Mesendoderm (in vitro differentiated cells): Measurements from ENCODE around the gene PDAP1.
A peak's percentile ranks its signal among the peaks of the same experiment; 100 is the strongest.
"Not testable (repeated sequence)": the region's sequence is repeated elsewhere in the genome, so short reads cannot be mapped to it uniquely, and the experiment has no call there.

Source experiments
- DNase-seq: peaks from one replicate; pipeline ENCODE4 v3.0.0; 2013
- H2AK5ac ChIP-seq: 2 replicates; pipeline ENCODE4 v1.6.1; 2013; ENCODE audit warnings: low read length, inconsistent platforms
- H2BK120ac ChIP-seq: 2 replicates; pipeline ENCODE4 v1.6.1; 2013; ENCODE audit warnings: low read depth, mild to moderate bottlenecking, low read length, moderate library complexity, mixed read lengths
- H2BK15ac ChIP-seq: replicated peaks from 2 replicates; pipeline ENCODE4 v1.6.1; 2013; ENCODE audit warnings: low read depth, mild to moderate bottlenecking, moderate library complexity
- H2BK5ac ChIP-seq: 2 replicates; pipeline ENCODE4 v1.6.1; 2013; ENCODE audit warnings: low read length, inconsistent platforms
- H3K18ac ChIP-seq: 2 replicates; pipeline ENCODE4 v1.6.1; 2013; ENCODE audit warnings: mild to moderate bottlenecking, low read length, mixed read lengths
- H3K23ac ChIP-seq: one replicate; pipeline ENCODE4 v1.6.1; 2013; ENCODE audit warnings: low read length
- H3K27ac ChIP-seq: 2 replicates; pipeline ENCODE4 v1.5.1; 2013; ENCODE audit warnings: low read depth, mild to moderate bottlenecking, inconsistent platforms, low read length, moderate library complexity
- H3K27me3 ChIP-seq: 2 replicates; pipeline ENCODE4 v1.6.1; 2013; ENCODE audit warnings: low read length, control low read depth, mild to moderate bottlenecking, inconsistent platforms; ENCODE audit not compliant: insufficient read depth, poor library complexity
- H3K36me3 ChIP-seq: 2 replicates; pipeline ENCODE4 v1.6.1; 2013; ENCODE audit warnings: low read length, inconsistent platforms; ENCODE audit not compliant: control insufficient read depth, insufficient read depth
- H3K4ac ChIP-seq: one replicate; pipeline ENCODE4 v1.6.1; 2013; ENCODE audit warnings: low read depth, mild to moderate bottlenecking, low read length, moderate library complexity
- H3K4me1 ChIP-seq: 2 replicates; pipeline ENCODE4 v1.6.1; 2013; ENCODE audit warnings: low read depth, low read length, inconsistent platforms; ENCODE audit not compliant: control insufficient read depth
- H3K4me2 ChIP-seq: 2 replicates; pipeline ENCODE4 v1.6.1; 2013; ENCODE audit warnings: low read length
- H3K4me3 ChIP-seq: 2 replicates; pipeline ENCODE4 v1.5.1; 2013; ENCODE audit warnings: mild to moderate bottlenecking, low read length
- H3K56ac ChIP-seq: one replicate; pipeline ENCODE4 v1.6.1; 2013; ENCODE audit warnings: low read length
- H3K79me1 ChIP-seq: 2 replicates; pipeline ENCODE4 v1.6.1; 2013; ENCODE audit warnings: low read length, inconsistent platforms
- H3K79me2 ChIP-seq: 2 replicates; pipeline ENCODE4 v1.6.1; 2013; ENCODE audit warnings: mild to moderate bottlenecking, low read length; ENCODE audit not compliant: control insufficient read depth, insufficient read depth
- H3K9ac ChIP-seq: 2 replicates; pipeline ENCODE4 v1.6.1; 2013; ENCODE audit warnings: low read length, inconsistent platforms
- H4K5ac ChIP-seq: one replicate; pipeline ENCODE4 v1.6.1; 2013; ENCODE audit warnings: low read length
- H4K8ac ChIP-seq: one replicate; pipeline ENCODE4 v1.6.1; 2013; ENCODE audit warnings: low read depth, mild to moderate bottlenecking, control low read depth, low read length, moderate library complexity
- WGBS: extraction: QIAGEN DNeasy Blood & Tissue Kit; methylation state at CpG from one replicate; pipeline ENCODE4 v1.1.7; 2013; ENCODE audit warnings: low lambda C conversion rate, missing lambda C conversion rate; ENCODE audit not compliant: insufficient coverage; ENCODE audit errors: extremely low coverage; 5-methylcytosine and 5-hydroxymethylcytosine counted together

Gene PDAP1

DNA sequence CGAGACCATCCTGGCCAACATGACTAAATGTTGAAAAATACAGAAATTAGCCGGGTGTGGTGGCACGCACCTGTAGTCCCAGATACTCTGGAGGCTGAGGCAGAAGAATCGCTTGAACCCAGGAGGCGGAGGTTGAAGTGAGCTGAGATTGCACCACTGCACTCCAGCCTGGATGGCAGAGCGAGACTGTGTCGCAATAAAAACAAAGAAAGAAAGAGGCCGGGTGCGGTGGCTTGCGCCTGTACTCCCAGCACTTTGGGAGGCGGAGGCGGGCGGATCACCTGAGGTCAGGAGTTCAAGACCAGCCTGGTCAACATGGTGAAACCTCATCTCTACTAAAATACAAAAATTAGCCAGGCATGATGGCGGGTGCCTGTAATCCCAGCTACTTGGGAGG, 21.2 kb downstream of the PDAP1 start:
- not testable (repeated sequence) for H4K5ac ChIP-seq, H3K79me2 ChIP-seq, H2AK5ac ChIP-seq, H2BK5ac ChIP-seq, DNase-seq, H4K8ac ChIP-seq, H3K4ac ChIP-seq, H3K36me3 ChIP-seq, H3K4me2 ChIP-seq, H3K4me1 ChIP-seq, H3K27me3 ChIP-seq, H3K27ac ChIP-seq, H3K9ac ChIP-seq, H3K79me1 ChIP-seq, H2BK15ac ChIP-seq, H3K56ac ChIP-seq, H3K23ac ChIP-seq, H3K18ac ChIP-seq, H3K4me3 ChIP-seq, H2BK120ac ChIP-seq
- no CpG with 5 or more reads among the region's 14 CpGs for WGBS

DNA sequence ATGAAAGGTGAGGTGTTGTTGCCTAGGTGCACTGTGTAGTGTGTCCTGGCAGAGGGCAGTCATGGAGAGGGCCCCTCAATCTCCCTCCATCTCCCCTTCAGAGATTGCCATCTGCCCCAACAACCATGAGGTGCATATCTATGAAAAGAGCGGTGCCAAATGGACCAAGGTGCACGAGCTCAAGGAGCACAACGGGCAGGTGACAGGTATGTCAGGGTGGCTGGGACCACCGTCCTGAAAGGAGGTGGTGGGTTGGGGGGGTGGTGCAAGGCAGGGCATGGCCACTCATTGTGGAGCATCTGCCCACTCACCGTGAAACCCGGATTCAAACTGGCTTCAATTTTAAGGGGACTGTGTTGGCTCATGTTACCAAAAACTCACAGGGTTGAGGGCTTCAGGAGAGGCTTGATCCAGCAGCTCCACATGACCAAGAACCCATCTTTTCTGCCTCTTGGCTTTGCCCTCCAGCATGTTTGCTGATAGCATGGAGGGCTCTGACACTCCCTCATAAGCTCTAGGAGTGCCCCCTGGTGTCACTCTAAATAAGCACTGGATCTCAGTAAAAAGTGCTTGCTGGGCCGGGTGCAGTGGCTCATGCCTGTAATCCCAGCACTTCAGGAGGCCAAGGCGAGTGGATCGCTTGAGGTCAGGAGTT, 21.7 kb downstream of the PDAP1 start:
- Histone ChIP-seq H3K4me2 (no peak overlapping the region), H3K23ac (no peak overlapping the region), H3K9ac (no peak overlapping the region), H3K4ac (no peak overlapping the region), H2BK15ac (no peak overlapping the region), H3K4me3 (no peak overlapping the region), H2BK5ac (no peak overlapping the region), H3K27ac (no peak overlapping the region), H3K27me3 (no peaks in the 10 kb centered on the region), H3K56ac (no peak overlapping the region), H3K79me2 (no peaks in the 10 kb centered on the region), H3K18ac (no peak overlapping the region), H3K36me3 (no peaks in the 10 kb centered on the region), H4K5ac (no peak overlapping the region), H3K4me1 (no peaks in the 10 kb centered on the region), H2BK120ac (no peak overlapping the region), H3K79me1 (peaks cover 8% of the 10 kb centered on the region), H2AK5ac (no peak overlapping the region), H4K8ac (no peak overlapping the region)
- no CpG with 5 or more reads among the region's 9 CpGs for WGBS
- peak; percentile 81 for DNase-seq

DNA sequence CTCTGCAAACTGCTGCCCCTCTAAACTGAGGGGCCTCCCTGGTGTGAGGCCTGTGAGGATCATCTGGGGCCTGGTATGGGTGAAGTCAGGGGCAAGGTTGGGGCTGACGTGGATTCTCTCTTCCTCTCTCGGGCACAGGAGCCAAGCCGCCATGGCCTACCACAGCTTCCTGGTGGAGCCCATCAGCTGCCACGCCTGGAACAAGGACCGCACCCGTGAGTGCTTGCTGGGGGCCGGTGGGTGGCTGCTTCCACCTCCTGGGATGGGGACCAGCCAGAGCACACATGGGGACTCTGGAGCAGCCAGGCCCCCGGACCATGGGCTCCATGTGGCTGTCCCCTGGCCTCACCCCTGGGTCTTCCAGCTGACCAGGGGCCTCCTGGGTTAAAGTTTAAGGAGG, 22.8 kb downstream of the PDAP1 start:
- no peak overlapping the region for H2BK5ac ChIP-seq
- no peaks in the 10 kb centered on the region for H3K27me3 ChIP-seq
- H3K4me1 ChIP-seq = no peaks in the 10 kb centered on the region
- H4K8ac ChIP-seq = no peak overlapping the region
- H4K5ac ChIP-seq = no peak overlapping the region
- no peak overlapping the region for H3K9ac ChIP-seq
- H3K56ac ChIP-seq = no peak overlapping the region
- peaks cover 16% of the 10 kb centered on the region for H3K79me1 ChIP-seq
- H3K18ac ChIP-seq = no peak overlapping the region
- H2AK5ac ChIP-seq = no peak overlapping the region
- H3K23ac ChIP-seq = no peak overlapping the region
- H3K4ac ChIP-seq = no peak overlapping the region
- H2BK15ac ChIP-seq = no peak overlapping the region
- no peak overlapping the region for H2BK120ac ChIP-seq
- no peak overlapping the region for H3K4me3 ChIP-seq
- H3K36me3 ChIP-seq = peaks cover 2% of the 10 kb centered on the region
- peaks cover 8% of the 10 kb centered on the region for H3K79me2 ChIP-seq
- DNase-seq = no peak
- no peak overlapping the region for H3K27ac ChIP-seq
- no CpG with 5 or more reads among the region's 8 CpGs for WGBS
- no peak overlapping the region for H3K4me2 ChIP-seq

DNA sequence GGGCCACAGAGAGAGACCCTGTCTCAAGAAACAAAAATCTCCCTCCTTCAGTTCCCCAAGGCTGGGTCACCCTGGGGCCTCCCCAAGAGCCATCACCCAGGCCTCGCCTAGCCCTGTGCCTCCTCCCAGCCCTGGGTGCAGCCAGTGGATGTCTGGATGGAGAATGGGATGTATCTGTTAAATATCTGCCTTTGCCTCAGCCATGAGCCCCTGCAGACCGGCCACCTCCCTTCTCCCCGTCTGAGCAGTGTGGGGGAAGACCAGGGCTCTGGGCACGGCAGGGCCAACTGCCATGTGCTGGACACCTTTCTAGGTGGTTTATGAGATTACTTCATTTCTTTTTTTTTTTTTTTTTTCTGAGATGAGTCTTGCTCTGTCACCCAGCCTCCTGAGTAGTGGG, 23.9 kb downstream of the PDAP1 start:
- no peak overlapping the region for H4K8ac ChIP-seq
- H3K36me3 ChIP-seq = peaks cover 2% of the 10 kb centered on the region
- H3K4ac ChIP-seq = no peak overlapping the region
- no peak overlapping the region for H3K18ac ChIP-seq
- H3K79me1 ChIP-seq = peaks cover 22% of the 10 kb centered on the region
- H4K5ac ChIP-seq = no peak overlapping the region
- no peak overlapping the region for H3K56ac ChIP-seq
- peaks cover 4% of the 10 kb centered on the region for H3K4me1 ChIP-seq
- no peak overlapping the region for H2BK120ac ChIP-seq
- no peak overlapping the region for H2BK5ac ChIP-seq
- no CpG with 5 or more reads among the region's 4 CpGs for WGBS
- no peak overlapping the region for H3K23ac ChIP-seq
- no peak overlapping the region for H2AK5ac ChIP-seq
- H3K27me3 ChIP-seq = no peaks in the 10 kb centered on the region
- no peak overlapping the region for H3K4me2 ChIP-seq
- H2BK15ac ChIP-seq = no peak overlapping the region
- no peak overlapping the region for H3K4me3 ChIP-seq
- no peak overlapping the region for H3K27ac ChIP-seq
- peaks cover 11% of the 10 kb centered on the region for H3K79me2 ChIP-seq
- DNase-seq = no peak
- H3K9ac ChIP-seq = no peak overlapping the region

DNA sequence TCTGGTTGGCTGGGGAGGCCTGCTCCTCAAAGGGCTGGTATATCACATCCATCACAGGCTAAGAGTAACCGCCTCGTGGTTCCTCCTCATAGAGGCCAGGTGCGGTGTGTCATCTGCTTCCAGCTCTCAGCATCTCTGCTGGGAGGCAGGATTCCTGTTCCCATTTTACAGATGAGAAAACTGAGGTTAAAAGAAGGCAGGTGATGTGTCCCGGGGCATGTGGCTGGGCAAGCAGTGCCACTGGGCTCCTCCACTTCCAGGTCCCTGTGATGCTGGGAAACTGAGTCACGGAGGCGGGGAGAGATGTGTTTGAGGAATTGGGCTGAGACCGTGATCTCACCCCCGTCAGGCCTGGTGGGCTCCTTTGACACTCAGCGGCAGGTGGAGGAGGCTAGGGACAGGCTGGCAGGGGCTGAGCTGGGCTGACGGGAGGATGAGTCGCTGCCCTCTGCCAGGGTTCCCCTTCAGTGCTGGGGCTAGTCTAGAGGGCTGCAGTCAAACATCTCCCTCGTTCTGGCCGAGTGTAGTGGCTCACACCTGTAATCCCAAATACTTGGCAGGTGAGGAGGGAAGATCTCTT, 24.5 kb downstream of the PDAP1 start:
- H2BK5ac ChIP-seq = no peak overlapping the region
- H3K79me1 ChIP-seq = peaks cover 23% of the 10 kb centered on the region
- no peak overlapping the region for H3K23ac ChIP-seq
- peaks cover 11% of the 10 kb centered on the region for H3K79me2 ChIP-seq
- H3K9ac ChIP-seq = no peak overlapping the region
- no peak overlapping the region for H3K4me3 ChIP-seq
- peaks cover 4% of the 10 kb centered on the region for H3K4me1 ChIP-seq
- H3K4me2 ChIP-seq = no peak overlapping the region
- H3K4ac ChIP-seq = no peak overlapping the region
- no peak for DNase-seq
- no peak overlapping the region for H2BK15ac ChIP-seq
- no CpG with 5 or more reads among the region's 13 CpGs for WGBS
- peaks cover 2% of the 10 kb centered on the region for H3K36me3 ChIP-seq
- H3K56ac ChIP-seq = no peak overlapping the region
- H3K27ac ChIP-seq = no peak overlapping the region
- no peak overlapping the region for H4K8ac ChIP-seq
- no peak overlapping the region for H2BK120ac ChIP-seq
- no peak overlapping the region for H4K5ac ChIP-seq
- H3K27me3 ChIP-seq = no peaks in the 10 kb centered on the region
- H2AK5ac ChIP-seq = no peak overlapping the region
- H3K18ac ChIP-seq = no peak overlapping the region

DNA sequence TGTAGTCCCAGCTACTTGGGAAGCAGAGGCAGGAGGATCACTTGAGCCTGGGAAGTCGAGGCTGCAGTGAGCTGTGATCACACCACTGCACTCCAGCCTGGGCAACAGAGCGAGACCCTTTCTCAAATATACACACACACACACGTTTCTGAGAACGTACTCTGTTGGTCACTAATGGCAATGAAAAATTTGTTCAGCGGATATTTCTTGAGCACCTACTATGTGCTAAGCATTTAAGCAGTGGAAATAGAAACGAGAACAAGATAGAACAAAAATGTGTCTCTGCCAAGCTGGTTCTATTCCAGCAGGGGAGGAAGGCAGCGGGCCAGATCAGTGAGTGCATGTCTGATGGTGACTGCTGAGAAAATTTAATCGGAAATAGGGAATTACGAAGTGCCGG, 25.2 kb downstream of the PDAP1 start:
- Histone ChIP-seq H3K18ac (no peak overlapping the region), H3K4me2 (no peak overlapping the region), H3K4ac (no peak overlapping the region), H2BK5ac (no peak overlapping the region), H3K27me3 (no peaks in the 10 kb centered on the region), H3K56ac (no peak overlapping the region), H4K5ac (no peak overlapping the region), H2AK5ac (no peak overlapping the region), H3K4me1 (peaks cover 4% of the 10 kb centered on the region), H3K36me3 (peaks cover 2% of the 10 kb centered on the region), H3K79me1 (peaks cover 23% of the 10 kb centered on the region), H3K79me2 (peaks cover 11% of the 10 kb centered on the region), H3K9ac (no peak overlapping the region), H3K23ac (no peak overlapping the region), H3K27ac (no peak overlapping the region), H4K8ac (no peak overlapping the region), H3K4me3 (no peak overlapping the region), H2BK120ac (no peak overlapping the region), H2BK15ac (no peak overlapping the region)
- no peak for DNase-seq
- no CpG with 5 or more reads among the region's 10 CpGs for whole genome bisulfite sequencing
